HL-60 (cell line): ENCODE results near the gene HUS1B.

Experiments
- GABPA ChIP-seq: IDR thresholded peaks from 2 replicates; pipeline ENCODE4 v1.6.1; 2012; ENCODE audit warnings: low read depth
- POLR2AphosphoS5 ChIP-seq: IDR thresholded peaks from 2 replicates; pipeline ENCODE4 v1.6.1; 2012; ENCODE audit warnings: low read depth
- SPI1 ChIP-seq: IDR thresholded peaks from 2 replicates; pipeline ENCODE4 v1.6.1; 2012; ENCODE audit warnings: low read depth, mild to moderate bottlenecking, borderline replicate concordance
- TF ChIP-seq, protein P1 (sequence below): IDR thresholded peaks from one replicate; pipeline ENCODE4 v1.5.1; 2011; ENCODE audit warnings: low read length, control low read depth, inconsistent platforms; ENCODE audit not compliant: insufficient read depth
- TF ChIP-seq, protein P2 (sequence below): IDR thresholded peaks from 2 replicates; pipeline ENCODE4 v1.6.1; 2012; ENCODE audit warnings: low read depth; ENCODE audit not compliant: insufficient replicate concordance

DNA sequence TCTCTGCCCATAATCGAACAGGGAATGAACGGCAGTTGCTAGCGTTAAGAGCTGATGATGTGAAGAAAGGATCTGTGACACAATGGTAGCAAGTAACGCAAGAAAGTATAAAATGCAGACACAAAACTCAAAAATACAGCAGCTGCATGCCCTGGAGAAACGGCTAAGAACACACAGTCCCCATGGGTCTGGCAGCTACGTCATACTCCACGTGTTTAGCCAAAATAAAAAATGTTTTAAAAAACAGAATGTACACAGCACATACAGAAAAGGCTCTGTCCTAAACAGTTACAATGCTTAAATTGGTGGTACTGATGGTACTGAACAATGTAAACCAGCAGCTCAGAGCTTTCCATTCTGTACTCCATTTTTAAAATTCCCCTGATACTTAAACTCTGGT is 34.4 kb downstream of the HUS1B start:
- TF ChIP-seq, protein P1, sequence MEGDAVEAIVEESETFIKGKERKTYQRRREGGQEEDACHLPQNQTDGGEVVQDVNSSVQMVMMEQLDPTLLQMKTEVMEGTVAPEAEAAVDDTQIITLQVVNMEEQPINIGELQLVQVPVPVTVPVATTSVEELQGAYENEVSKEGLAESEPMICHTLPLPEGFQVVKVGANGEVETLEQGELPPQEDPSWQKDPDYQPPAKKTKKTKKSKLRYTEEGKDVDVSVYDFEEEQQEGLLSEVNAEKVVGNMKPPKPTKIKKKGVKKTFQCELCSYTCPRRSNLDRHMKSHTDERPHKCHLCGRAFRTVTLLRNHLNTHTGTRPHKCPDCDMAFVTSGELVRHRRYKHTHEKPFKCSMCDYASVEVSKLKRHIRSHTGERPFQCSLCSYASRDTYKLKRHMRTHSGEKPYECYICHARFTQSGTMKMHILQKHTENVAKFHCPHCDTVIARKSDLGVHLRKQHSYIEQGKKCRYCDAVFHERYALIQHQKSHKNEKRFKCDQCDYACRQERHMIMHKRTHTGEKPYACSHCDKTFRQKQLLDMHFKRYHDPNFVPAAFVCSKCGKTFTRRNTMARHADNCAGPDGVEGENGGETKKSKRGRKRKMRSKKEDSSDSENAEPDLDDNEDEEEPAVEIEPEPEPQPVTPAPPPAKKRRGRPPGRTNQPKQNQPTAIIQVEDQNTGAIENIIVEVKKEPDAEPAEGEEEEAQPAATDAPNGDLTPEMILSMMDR, result no peak
- no peak for TF ChIP-seq POLR2AphosphoS5
- TF ChIP-seq, protein P2, sequence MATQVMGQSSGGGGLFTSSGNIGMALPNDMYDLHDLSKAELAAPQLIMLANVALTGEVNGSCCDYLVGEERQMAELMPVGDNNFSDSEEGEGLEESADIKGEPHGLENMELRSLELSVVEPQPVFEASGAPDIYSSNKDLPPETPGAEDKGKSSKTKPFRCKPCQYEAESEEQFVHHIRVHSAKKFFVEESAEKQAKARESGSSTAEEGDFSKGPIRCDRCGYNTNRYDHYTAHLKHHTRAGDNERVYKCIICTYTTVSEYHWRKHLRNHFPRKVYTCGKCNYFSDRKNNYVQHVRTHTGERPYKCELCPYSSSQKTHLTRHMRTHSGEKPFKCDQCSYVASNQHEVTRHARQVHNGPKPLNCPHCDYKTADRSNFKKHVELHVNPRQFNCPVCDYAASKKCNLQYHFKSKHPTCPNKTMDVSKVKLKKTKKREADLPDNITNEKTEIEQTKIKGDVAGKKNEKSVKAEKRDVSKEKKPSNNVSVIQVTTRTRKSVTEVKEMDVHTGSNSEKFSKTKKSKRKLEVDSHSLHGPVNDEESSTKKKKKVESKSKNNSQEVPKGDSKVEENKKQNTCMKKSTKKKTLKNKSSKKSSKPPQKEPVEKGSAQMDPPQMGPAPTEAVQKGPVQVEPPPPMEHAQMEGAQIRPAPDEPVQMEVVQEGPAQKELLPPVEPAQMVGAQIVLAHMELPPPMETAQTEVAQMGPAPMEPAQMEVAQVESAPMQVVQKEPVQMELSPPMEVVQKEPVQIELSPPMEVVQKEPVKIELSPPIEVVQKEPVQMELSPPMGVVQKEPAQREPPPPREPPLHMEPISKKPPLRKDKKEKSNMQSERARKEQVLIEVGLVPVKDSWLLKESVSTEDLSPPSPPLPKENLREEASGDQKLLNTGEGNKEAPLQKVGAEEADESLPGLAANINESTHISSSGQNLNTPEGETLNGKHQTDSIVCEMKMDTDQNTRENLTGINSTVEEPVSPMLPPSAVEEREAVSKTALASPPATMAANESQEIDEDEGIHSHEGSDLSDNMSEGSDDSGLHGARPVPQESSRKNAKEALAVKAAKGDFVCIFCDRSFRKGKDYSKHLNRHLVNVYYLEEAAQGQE, result no peak
- TF ChIP-seq SPI1, result no peak
- TF ChIP-seq GABPA, result no peak
